ENCODE results near the gene FAM9C. TPM values are rescaled to one million over a fixed set of nuclear protein-coding genes. Genes with fewer than 3 reads are reported as not detected.
"Not testable (repeated sequence)": the region's sequence is repeated elsewhere in the genome, so short reads cannot be mapped to it uniquely, and the experiment has no call there.

FAM9C gene
- total RNA-seq, 1 donor from 2014 or later, result not detected

GRCh38 chrX:13090339-13091110 lies 46.1 kb upstream of the FAM9C start:
- H3K27me3 Mint-ChIP-seq (ENCODE audit: unreplicated experiment), result no peaks in the 10 kb centered on the region
- H3K27ac Mint-ChIP-seq (ENCODE audit: unreplicated experiment), result no peak overlapping the region
- no peak for DNase-seq
- peaks cover 3% of the 10 kb centered on the region for H3K9me3 Mint-ChIP-seq (ENCODE audit: unreplicated experiment)
- no peak overlapping the region for H3K4me3 Mint-ChIP-seq (ENCODE audit: unreplicated experiment)
- H3K4me1 Mint-ChIP-seq (ENCODE audit: low read depth, unreplicated experiment), result peaks cover 6% of the 10 kb centered on the region
- no peaks in the 10 kb centered on the region for H3K36me3 Mint-ChIP-seq (ENCODE audit: unreplicated experiment)
- no peak for TF ChIP-seq CTCF (IDR thresholded peaks at IDR 0.05; ENCODE audit: partially characterized antibody, unreplicated experiment)

GRCh38 chrX:13090027-13090338 lies 45.6 kb upstream of the FAM9C start:
- Mint-ChIP-seq H3K9me3 (ENCODE audit: unreplicated experiment) (peaks cover 3% of the 10 kb centered on the region), H3K36me3 (ENCODE audit: unreplicated experiment) (no peaks in the 10 kb centered on the region), H3K4me1 (ENCODE audit: low read depth, unreplicated experiment) (peaks cover 6% of the 10 kb centered on the region), H3K27me3 (ENCODE audit: unreplicated experiment) (no peaks in the 10 kb centered on the region), H3K27ac (ENCODE audit: unreplicated experiment) (no peak overlapping the region), H3K4me3 (ENCODE audit: unreplicated experiment) (no peak overlapping the region)
- DNase-seq, result no peak
- TF ChIP-seq CTCF (IDR thresholded peaks at IDR 0.05; ENCODE audit: partially characterized antibody, unreplicated experiment), result no peak

GRCh38 chrX:13088156-13088487 lies 43.7 kb upstream of the FAM9C start:
- Mint-ChIP-seq H3K27me3 (ENCODE audit: unreplicated experiment) (no peaks in the 10 kb centered on the region), H3K4me1 (ENCODE audit: low read depth, unreplicated experiment) (peaks cover 9% of the 10 kb centered on the region), H3K4me3 (ENCODE audit: unreplicated experiment) (no peak overlapping the region), H3K36me3 (ENCODE audit: unreplicated experiment) (no peaks in the 10 kb centered on the region), H3K9me3 (ENCODE audit: unreplicated experiment) (peaks cover 3% of the 10 kb centered on the region), H3K27ac (ENCODE audit: unreplicated experiment) (no peak overlapping the region)
- TF ChIP-seq CTCF (IDR thresholded peaks at IDR 0.05; ENCODE audit: partially characterized antibody, unreplicated experiment), result no peak
- DNase-seq, result no peak

- no peak for TF ChIP-seq CTCF (IDR thresholded peaks at IDR 0.05; ENCODE audit: partially characterized antibody, unreplicated experiment)
- peaks cover 9% of the 10 kb centered on the region for H3K4me1 Mint-ChIP-seq (ENCODE audit: low read depth, unreplicated experiment)
- peak overlapping the region; percentile 59 for H3K27ac Mint-ChIP-seq (ENCODE audit: unreplicated experiment)
- no peaks in the 10 kb centered on the region for H3K27me3 Mint-ChIP-seq (ENCODE audit: unreplicated experiment)
- H3K4me3 Mint-ChIP-seq (ENCODE audit: unreplicated experiment), result no peak overlapping the region
- H3K9me3 Mint-ChIP-seq (ENCODE audit: unreplicated experiment), result no peaks in the 10 kb centered on the region
- H3K36me3 Mint-ChIP-seq (ENCODE audit: unreplicated experiment), result no peaks in the 10 kb centered on the region
- DNase-seq, result no peak
These were observed 43.1 kb upstream of the FAM9C start for GRCh38 chrX:13087322-13088155.

- H3K27ac Mint-ChIP-seq (ENCODE audit: unreplicated experiment), result peak overlapping the region; percentile 79
- not testable (repeated sequence) for DNase-seq; H3K4me3 Mint-ChIP-seq (ENCODE audit: unreplicated experiment); H3K9me3 Mint-ChIP-seq (ENCODE audit: unreplicated experiment); H3K36me3 Mint-ChIP-seq (ENCODE audit: unreplicated experiment); H3K4me1 Mint-ChIP-seq (ENCODE audit: low read depth, unreplicated experiment); H3K27me3 Mint-ChIP-seq (ENCODE audit: unreplicated experiment)
These were observed 42.4 kb upstream of the FAM9C start for GRCh38 chrX:13086793-13087321.
